BLaER1 (cell line): ENCODE results near the gene CDK5RAP2.

ENCODE experiments used
- H3K27ac ChIP-seq: shearing (Covaris generic); formaldehyde crosslinking; 2 replicates; pipeline ENCODE4 v1.8.1; 2022
- H3K27me3 ChIP-seq: shearing (Covaris generic); formaldehyde crosslinking; 2 replicates; pipeline ENCODE4 v1.8.1; 2022
- H3K36me3 ChIP-seq: shearing (Covaris generic); formaldehyde crosslinking; 2 replicates; pipeline ENCODE4 v1.8.1; 2022
- H3K4me1 ChIP-seq: shearing (Covaris generic); formaldehyde crosslinking; 2 replicates; pipeline ENCODE4 v1.8.1; 2022
- H3K4me2 ChIP-seq: shearing (Covaris generic); formaldehyde crosslinking; 2 replicates; pipeline ENCODE4 v1.8.1; 2022
- H3K4me3 ChIP-seq: shearing (Covaris generic); formaldehyde crosslinking; 2 replicates; pipeline ENCODE4 v1.8.1; 2022
- H3K9ac ChIP-seq: shearing (Covaris generic); formaldehyde crosslinking; 2 replicates; pipeline ENCODE4 v1.8.1; 2022
- H3K9me3 ChIP-seq: shearing (Covaris generic); formaldehyde crosslinking; 2 replicates; pipeline ENCODE4 v1.8.1; 2022
- H4K20me1 ChIP-seq: shearing (Covaris generic); formaldehyde crosslinking; 2 replicates; pipeline ENCODE4 v1.8.1; 2022
- Cebpa-rat ChIP-seq: shearing (Covaris generic); IDR thresholded peaks from 2 replicates; pipeline ENCODE4 v1.8.1; 2022

CDK5RAP2 gene

DNA sequence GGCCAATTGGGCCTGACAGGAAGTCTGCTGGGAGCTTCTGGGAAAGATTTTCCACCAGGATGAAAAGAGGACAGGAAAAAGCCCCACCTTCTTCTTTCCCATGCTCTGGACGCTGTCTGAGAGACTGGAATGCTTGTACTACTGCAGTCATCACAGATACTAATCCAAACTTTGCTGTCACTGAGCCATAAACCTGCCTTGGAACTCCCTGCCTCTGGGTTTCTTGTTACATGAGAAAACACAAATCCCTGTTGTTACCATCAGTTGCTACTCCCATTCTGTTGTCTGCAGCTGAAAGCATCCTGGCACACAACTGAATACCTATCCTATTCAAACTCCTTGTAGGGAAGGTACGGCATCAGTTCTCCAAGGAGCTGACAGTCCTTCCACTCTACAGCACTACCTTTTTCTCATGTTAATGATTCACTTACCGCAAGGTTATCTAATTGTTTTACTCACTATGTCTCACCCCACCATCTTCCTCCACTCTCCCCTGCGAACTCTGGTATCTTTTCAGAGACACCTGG, 167.5 kb downstream of the CDK5RAP2 start:
- Histone ChIP-seq H3K9ac (no peak overlapping the region), H3K9me3 (no peaks in the 10 kb centered on the region), H3K4me3 (no peak overlapping the region), H3K4me2 (no peak overlapping the region), H4K20me1 (no peaks in the 10 kb centered on the region), H3K4me1 (no peaks in the 10 kb centered on the region), H3K27ac (no peak overlapping the region), H3K27me3 (no peaks in the 10 kb centered on the region), H3K36me3 (peaks cover 91% of the 10 kb centered on the region)
- no peak for TF ChIP-seq Cebpa-rat

DNA sequence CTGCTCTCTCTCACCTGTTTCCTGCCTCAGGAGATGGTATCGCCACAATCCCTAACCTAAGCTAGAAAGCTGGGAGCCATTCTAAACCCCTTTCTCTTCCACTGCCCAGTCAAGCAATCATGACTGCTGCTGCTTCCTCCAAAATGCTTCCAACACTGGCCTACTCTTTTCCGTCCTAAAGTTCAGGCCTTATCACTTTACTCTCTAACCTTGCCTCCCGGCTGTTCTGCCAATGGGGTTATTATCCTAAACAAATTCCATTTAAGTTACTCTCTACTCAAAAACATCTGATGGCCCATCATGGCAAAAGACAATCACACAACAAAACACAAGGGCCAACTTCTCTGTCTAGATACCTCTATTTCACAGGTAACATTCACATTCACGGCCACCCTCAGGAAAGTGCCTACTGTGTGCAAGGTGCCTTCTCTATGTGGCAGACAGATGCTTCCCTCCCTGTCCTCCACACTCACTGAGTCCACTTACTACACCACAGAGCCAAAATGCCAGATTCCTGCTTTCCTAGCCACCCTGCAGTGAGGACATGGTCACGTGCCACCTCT, 168.0 kb downstream of the CDK5RAP2 start:
- Histone ChIP-seq H3K9me3 (no peaks in the 10 kb centered on the region), H3K27ac (no peak overlapping the region), H3K4me1 (no peaks in the 10 kb centered on the region), H3K36me3 (peaks cover 91% of the 10 kb centered on the region), H3K4me2 (no peak overlapping the region), H3K27me3 (no peaks in the 10 kb centered on the region), H4K20me1 (no peaks in the 10 kb centered on the region), H3K4me3 (no peak overlapping the region), H3K9ac (no peak overlapping the region)
- no peak for TF ChIP-seq Cebpa-rat

DNA sequence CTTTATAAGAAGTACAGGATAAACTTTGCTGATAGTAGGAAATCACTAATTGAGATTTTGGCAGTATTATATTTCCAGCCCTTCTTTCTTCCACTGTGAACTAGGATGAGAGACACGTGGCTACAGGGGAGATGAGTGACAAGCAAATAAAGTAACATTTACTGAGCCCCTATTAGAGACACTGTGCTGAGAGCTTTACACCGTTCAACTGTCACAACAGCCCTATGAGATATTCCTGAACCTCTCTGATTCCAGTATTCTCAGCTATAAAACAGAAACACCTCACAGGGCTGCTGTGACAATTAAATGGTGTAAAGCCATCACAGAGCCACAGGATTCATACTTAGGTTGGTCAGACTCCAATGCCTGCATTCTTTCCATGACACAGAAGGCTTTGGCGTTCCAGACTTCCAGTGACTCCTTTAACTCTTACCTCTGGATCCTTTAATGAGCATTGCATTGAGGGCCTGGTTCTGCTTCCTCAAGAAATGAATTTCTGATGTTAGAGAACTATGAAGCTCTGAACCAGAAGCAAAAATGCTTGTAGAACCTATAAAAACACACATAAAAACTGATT, 169.0 kb downstream of the CDK5RAP2 start:
- no peak overlapping the region for H3K27ac ChIP-seq
- no peaks in the 10 kb centered on the region for H3K27me3 ChIP-seq

DNA sequence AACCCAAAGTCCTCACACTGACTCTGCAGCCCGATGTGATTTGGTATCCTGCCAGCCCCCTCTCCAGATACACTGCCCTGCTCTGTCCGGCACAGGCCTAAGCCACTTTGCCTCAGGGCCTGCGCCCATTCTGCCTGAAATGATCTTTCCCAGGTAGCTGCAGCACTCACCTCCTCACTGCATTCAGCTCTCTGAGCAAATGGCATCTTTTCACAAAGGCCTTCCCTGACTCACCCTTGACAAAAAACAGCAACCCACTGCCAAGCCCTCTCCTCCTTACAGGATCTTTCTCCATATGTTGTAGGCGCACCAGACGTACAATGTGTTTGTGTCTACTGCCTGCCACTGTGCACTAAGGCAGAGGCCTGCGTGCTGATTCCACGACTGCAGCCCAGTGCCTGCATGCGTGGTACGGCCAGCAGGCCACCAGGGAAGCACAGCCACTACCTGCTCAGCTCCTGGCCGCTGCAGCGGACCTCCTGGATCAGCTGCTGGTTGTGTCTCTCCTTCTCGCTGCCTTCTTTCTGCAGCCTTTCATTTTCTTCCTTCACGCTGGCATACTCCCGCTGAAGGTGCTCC, 171.2 kb downstream of the CDK5RAP2 start:
- H3K27ac ChIP-seq: no peak overlapping the region
- H3K9me3 ChIP-seq: no peaks in the 10 kb centered on the region
- H3K4me2 ChIP-seq: no peak overlapping the region
- H3K4me1 ChIP-seq: no peaks in the 10 kb centered on the region
- no peak overlapping the region for H3K4me3 ChIP-seq
- no peaks in the 10 kb centered on the region for H4K20me1 ChIP-seq
- H3K9ac ChIP-seq: no peak overlapping the region
- TF ChIP-seq Cebpa-rat: no peak
- no peaks in the 10 kb centered on the region for H3K27me3 ChIP-seq
- H3K36me3 ChIP-seq: peaks cover 98% of the 10 kb centered on the region

More for the DNA sequence above, 169.0 kb downstream of the CDK5RAP2 start:
- Histone ChIP-seq H3K36me3 (peaks cover 96% of the 10 kb centered on the region), H4K20me1 (no peaks in the 10 kb centered on the region), H3K9me3 (no peaks in the 10 kb centered on the region), H3K4me3 (no peak overlapping the region), H3K4me1 (no peaks in the 10 kb centered on the region), H3K4me2 (no peak overlapping the region), H3K9ac (no peak overlapping the region)
- no peak for TF ChIP-seq Cebpa-rat

DNA sequence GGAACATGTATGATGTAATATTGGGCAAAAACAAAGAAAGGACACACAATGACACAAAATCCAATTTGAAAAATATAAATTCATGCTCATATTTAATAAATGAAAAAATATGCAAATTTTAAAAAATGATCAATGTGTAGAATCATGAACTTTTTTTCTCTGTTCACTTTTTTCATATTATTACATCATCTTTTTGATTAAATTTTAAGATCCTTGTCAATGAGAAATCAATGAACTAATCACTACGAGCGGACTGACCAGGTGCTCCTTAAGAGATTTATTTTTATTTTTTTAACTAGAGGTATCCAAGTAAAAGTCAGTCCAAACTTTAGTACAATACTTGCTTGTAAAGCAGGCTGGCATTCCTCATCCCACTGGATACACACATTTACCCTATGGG, 174.1 kb downstream of the CDK5RAP2 start:
- H3K9me3 ChIP-seq: no peaks in the 10 kb centered on the region
- no peak for TF ChIP-seq Cebpa-rat
- no peaks in the 10 kb centered on the region for H4K20me1 ChIP-seq
- H3K36me3 ChIP-seq: peaks cover 100% of the 10 kb centered on the region
- H3K4me1 ChIP-seq: no peaks in the 10 kb centered on the region
- no peak overlapping the region for H3K4me3 ChIP-seq
- H3K27ac ChIP-seq: no peak overlapping the region
- H3K9ac ChIP-seq: no peak overlapping the region
- H3K4me2 ChIP-seq: no peak overlapping the region
- no peaks in the 10 kb centered on the region for H3K27me3 ChIP-seq

DNA sequence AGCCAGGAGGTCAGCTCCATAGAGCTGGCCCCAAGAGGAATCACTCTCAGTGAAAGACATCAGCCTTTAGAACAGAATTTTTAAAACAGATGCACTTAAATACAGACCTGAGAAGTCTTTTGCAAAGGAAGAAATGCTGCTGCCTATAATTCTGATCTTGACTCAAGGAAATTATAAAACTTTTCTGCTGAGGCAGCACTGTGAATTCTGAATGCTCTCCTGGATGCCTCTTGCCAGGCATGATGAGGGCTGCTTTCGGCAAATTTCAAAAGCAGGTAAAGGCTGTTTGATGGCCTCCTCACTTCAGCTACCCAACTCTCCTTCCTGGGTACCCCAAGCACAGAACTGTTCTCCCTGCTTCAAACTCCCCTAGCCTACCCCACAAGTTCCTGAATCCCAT, 174.8 kb downstream of the CDK5RAP2 start:
- H3K4me1 ChIP-seq: no peaks in the 10 kb centered on the region
- H3K4me3 ChIP-seq: no peak overlapping the region
- H3K27me3 ChIP-seq: no peaks in the 10 kb centered on the region
- no peak for TF ChIP-seq Cebpa-rat
- H3K9ac ChIP-seq: no peak overlapping the region
- H3K4me2 ChIP-seq: no peak overlapping the region
- H3K27ac ChIP-seq: no peak overlapping the region
- H4K20me1 ChIP-seq: no peaks in the 10 kb centered on the region
- peaks cover 100% of the 10 kb centered on the region for H3K36me3 ChIP-seq
- H3K9me3 ChIP-seq: no peaks in the 10 kb centered on the region

DNA sequence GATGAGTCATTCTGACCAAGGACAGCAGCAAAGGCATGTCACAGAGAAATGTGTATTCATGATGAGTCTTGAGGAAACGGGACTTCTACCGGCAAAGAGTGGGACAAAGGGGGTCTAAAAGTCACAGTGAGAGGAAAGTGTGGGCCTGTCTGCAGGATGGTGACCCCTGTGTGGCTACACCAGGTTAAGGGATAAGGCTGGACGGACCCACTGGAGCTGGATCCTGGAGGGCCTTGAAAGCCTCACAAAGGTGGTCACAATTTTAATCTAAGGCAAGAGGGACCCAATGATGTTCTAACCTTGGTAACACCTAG, 176.5 kb downstream of the CDK5RAP2 start:
- Histone ChIP-seq H3K4me1 (no peaks in the 10 kb centered on the region), H3K27ac (no peak overlapping the region), H3K4me2 (no peak overlapping the region), H3K9me3 (no peaks in the 10 kb centered on the region), H3K36me3 (peaks cover 100% of the 10 kb centered on the region), H3K9ac (no peak overlapping the region), H4K20me1 (no peaks in the 10 kb centered on the region), H3K4me3 (no peak overlapping the region), H3K27me3 (no peaks in the 10 kb centered on the region)
- no peak for TF ChIP-seq Cebpa-rat

DNA sequence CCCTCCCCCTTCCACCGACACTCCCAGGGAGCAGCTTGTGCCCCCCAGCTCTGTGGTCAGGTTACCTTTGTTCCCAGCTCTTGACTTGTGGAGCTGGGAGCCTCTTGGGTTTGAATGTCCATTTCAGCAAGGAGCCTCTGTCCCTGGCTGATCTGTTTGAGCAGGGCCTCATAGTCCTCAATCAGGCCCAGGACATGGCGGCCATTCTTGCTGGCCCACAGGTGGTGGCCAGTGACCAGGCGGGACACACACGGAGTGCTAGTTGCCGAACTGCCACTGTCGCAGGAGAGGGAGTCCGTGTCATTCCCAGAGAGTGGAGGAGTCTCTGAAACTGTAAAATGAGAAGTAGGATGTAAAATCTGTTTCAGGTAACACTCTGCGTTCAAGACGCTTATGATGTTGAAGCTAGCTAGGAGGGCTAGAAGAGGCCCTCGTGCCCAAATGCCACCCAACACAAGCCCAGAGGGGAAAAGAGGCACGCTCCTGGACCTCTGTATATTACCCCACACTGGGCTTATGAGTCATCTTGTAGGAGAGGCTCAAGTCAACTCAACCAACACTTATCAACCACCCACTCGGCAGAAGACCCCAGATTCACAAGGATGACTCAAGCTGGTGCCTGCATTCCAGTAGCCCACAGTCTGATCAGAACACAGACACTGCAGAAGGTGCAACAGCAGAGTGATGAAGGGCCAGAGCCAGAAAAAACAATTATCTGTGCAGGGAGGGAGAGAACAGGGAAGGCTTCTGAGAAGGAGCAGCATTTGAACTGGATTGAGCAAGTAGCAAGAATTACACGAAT, 177.0 kb downstream of the CDK5RAP2 start:
- no peak overlapping the region for H3K27ac ChIP-seq
- TF ChIP-seq Cebpa-rat: no peak
- H3K36me3 ChIP-seq: peaks cover 99% of the 10 kb centered on the region

DNA sequence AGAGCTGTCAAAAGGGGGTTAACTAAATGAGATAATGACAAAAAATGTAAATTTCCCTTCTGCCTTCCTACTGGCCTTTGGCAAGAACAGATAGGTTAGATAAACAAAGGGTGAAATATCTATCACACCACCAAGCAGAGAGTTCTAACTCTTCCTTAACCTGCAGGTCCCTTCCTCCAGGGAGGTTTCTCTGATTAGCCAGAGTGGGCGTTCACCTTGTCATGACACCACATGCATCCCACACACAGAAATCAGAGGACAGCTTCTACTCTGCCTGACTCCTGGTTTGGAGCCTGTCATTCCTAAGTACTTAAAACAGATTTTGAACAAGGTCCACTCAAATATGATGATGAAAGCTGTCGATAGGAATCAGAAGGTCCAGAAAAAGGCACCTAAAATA, 180.0 kb downstream of the CDK5RAP2 start:
- no peaks in the 10 kb centered on the region for H4K20me1 ChIP-seq
- TF ChIP-seq Cebpa-rat: no peak
- H3K9me3 ChIP-seq: no peaks in the 10 kb centered on the region
- H3K4me3 ChIP-seq: no peak overlapping the region
- peaks cover 24% of the 10 kb centered on the region for H3K4me1 ChIP-seq
- no peak overlapping the region for H3K4me2 ChIP-seq
- no peak overlapping the region for H3K27ac ChIP-seq
- H3K9ac ChIP-seq: no peak overlapping the region
- H3K27me3 ChIP-seq: no peaks in the 10 kb centered on the region
- peaks cover 86% of the 10 kb centered on the region for H3K36me3 ChIP-seq

More for the DNA sequence above, 177.0 kb downstream of the CDK5RAP2 start:
- H3K27me3 ChIP-seq: no peaks in the 10 kb centered on the region
- H3K9ac ChIP-seq: no peak overlapping the region
- H4K20me1 ChIP-seq: no peaks in the 10 kb centered on the region
- no peak overlapping the region for H3K4me3 ChIP-seq
- no peaks in the 10 kb centered on the region for H3K4me1 ChIP-seq
- no peak overlapping the region for H3K4me2 ChIP-seq
- H3K9me3 ChIP-seq: no peaks in the 10 kb centered on the region

DNA sequence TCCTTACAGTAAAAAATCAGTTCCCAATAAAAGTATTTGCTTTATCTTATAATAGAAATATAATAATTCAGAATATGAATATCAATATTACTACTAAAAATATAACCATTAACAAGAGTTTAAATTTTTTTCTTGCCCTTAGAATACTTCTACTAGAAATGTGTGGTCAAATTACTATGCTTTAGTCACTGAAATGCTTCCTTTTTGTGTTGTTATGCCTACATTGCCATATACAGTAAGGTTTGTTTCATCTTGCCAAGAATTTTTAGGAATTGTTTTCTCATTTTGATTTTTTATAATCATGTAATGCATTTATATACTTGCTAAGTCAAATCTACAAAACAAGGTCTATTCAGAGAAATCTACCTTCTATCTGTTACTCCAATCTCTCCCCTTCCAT, 181.7 kb downstream of the CDK5RAP2 start:
- H3K36me3 ChIP-seq: peaks cover 75% of the 10 kb centered on the region
- TF ChIP-seq Cebpa-rat: no peak
- no peaks in the 10 kb centered on the region for H3K27me3 ChIP-seq
- H4K20me1 ChIP-seq: peaks cover 4% of the 10 kb centered on the region; the same call in 1 of the 2 replicates
- no peak overlapping the region for H3K4me2 ChIP-seq
- peaks cover 41% of the 10 kb centered on the region for H3K4me1 ChIP-seq
- no peak overlapping the region for H3K27ac ChIP-seq
- no peak overlapping the region for H3K4me3 ChIP-seq
- H3K9ac ChIP-seq: no peak overlapping the region
- no peaks in the 10 kb centered on the region for H3K9me3 ChIP-seq
